Left colon (tissue), 2 donors: ENCODE data around the gene ZBTB12. TPM values are rescaled to one million over a fixed set of nuclear protein-coding genes. Genes with fewer than 3 reads are reported as not detected.
A peak's percentile ranks its signal among the peaks of the same experiment; 100 is the strongest.
"Not testable (repeated sequence)": the region's sequence is repeated elsewhere in the genome, so short reads cannot be mapped to it uniquely, and the experiment has no call there.

Experiments
- ATAC-seq: fragments of 200-7000 bp; cut with Tn5 transposase; one replicate; pipeline ENCODE4 v1.9.1; 2020; ENCODE audit warnings: mild to moderate bottlenecking, moderate library complexity
- DNase-seq, 2 donors: peaks; one replicate each; pipeline ENCODE4 v3.0.0-alpha.2; 2020
- intact Hi-C, 2 donors: fragments of 100-400 bp; cut with DNase I in 1 of 2; cut with micrococcal nuclease in 1 of 2; formaldehyde crosslinking; loops; one replicate each; pipeline versions ENCODE4 v1.11.2 to v1.14.0; 2022; cut with DNase I, micrococcal nuclease
- long read RNA-seq: library from polyadenylated mRNA; unstranded; transcript quantifications from one replicate; pipeline ENCODE4 v2.0.0, GENCODE V29; 2021
- total RNA-seq, 2 donors: library from RNA; stranded (reverse); fragmentation: NEBNext Ultra II Directional; extraction: Animal tissue kit (Norgen Biotek cat#: 25700); gene quantifications; one replicate each; pipeline ENCODE4 v1.2.1, GENCODE V29; 2021
- donor health status: DM: no; HTN: no; CAD: no.
- donor health status: DM: yes; HTN: yes; CAD: no.

Gene ZBTB12, protein sequence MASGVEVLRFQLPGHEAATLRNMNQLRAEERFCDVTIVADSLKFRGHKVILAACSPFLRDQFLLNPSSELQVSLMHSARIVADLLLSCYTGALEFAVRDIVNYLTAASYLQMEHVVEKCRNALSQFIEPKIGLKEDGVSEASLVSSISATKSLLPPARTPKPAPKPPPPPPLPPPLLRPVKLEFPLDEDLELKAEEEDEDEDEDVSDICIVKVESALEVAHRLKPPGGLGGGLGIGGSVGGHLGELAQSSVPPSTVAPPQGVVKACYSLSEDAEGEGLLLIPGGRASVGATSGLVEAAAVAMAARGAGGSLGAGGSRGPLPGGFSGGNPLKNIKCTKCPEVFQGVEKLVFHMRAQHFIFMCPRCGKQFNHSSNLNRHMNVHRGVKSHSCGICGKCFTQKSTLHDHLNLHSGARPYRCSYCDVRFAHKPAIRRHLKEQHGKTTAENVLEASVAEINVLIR
- 1 to 10 TPM; 2.7 to 2.9 TPM for total RNA-seq
- long read RNA-seq, result 0 reads

DNA sequence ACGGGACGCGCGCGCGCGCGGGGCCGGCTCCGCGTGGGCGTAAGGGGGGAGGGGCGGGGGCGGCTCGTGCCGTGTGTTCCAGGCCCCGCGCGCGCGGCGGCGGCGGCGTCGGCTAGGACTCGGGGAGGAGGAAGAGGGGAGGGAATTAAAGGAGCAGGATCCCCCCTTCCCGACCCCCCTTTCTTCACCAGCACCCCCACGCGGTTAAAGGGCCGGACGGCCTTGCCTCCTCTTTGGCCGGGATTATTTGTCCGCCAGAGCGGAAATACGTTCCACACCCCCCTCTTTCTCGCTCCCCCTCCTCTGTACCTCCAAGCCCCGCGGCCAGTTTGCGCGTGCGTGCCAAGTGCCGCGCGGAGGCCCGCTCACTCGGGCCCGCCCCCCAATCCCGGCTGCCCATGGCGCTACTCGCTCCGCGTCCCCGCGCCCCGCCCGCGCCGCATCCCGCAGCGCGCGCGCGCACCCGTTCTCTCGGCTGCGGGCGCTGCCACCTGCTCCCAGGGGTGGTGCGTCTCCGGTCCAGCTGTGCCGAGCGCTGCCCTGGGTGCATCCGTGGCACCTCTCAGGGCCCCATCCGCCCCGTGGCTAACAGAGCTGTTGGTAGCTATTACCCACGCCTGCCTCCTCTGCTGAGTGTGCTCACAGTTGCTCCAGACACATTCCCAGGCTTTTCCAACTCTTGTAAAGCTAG is at the start of gene ZBTB12:
Gene ZBTB12 (minus strand): TSS at position 134 of the 691 bp plus-strand sequence. CDS start 781 bp downstream, outside the sequence.
- intact Hi-C loops, result no loop called here
- peak; percentile 91 to 92 for DNase-seq
- ATAC-seq, result peak; percentile 66

GRCh38 chr6:31949926-31950548 is 48.2 kb upstream of the ZBTB12 start:
- intact Hi-C loops, result no loop called here
- ATAC-seq (no peak), DNase-seq (no peak)

- no peak for DNase-seq
These were observed 47.0 kb upstream of the ZBTB12 start for GRCh38 chr6:31948753-31949413.

DNA sequence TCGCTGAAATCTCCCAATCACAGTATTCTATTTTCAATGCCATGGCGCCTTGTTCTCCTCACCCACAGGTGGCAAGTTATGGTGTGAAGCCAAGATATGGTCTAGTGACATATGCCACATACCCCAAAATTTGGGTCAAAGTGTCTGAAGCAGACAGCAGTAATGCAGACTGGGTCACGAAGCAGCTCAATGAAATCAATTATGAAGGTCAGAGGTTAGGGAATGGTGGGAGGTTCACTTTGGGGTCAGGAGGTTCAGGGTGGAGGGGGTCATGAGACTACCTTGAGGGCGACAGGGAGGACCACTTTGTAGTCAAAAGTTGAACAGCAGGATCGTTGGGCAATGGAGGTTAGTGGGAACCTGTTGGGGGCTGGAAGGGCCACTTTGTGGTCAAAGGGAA is 46.4 kb upstream of the ZBTB12 start:
- intact Hi-C loops, result no loop called here
- no peak for ATAC-seq

More at GRCh38 chr6:31948753-31949413, 47.0 kb upstream of the ZBTB12 start:
- ATAC-seq, result no peak
- intact Hi-C loops, result no loop called here

GRCh38 chr6:31947864-31948263 is 46.0 kb upstream of the ZBTB12 start:
- no peak for ATAC-seq
- intact Hi-C loops, result no loop called here
- DNase-seq, result no peak

More for the DNA sequence above, 46.4 kb upstream of the ZBTB12 start:
- no peak for DNase-seq

GRCh38 chr6:31947070-31947675 is 45.3 kb upstream of the ZBTB12 start:
- DNase-seq (no peak), ATAC-seq (no peak)
- intact Hi-C loops, result no loop called here

DNA sequence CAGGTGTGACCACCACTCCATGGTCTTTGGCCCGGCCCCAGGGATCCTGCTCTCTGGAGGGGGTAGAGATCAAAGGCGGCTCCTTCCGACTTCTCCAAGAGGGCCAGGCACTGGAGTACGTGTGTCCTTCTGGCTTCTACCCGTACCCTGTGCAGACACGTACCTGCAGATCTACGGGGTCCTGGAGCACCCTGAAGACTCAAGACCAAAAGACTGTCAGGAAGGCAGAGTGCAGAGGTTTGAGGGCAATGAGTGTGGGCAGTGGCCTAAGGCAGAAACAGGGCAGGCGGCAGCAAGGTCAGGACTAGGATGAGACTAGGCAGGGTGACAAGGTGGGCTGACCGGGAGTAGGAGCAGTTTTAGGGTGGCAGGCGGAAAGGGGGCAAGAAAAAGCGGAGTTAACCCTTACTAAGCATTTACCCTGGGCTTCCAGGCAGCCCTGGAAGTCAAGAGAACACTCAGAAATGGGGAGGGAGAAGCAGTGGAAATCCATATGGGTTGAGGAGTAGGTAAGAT is 44.5 kb upstream of the ZBTB12 start:
- intact Hi-C loops, result no loop called here
- no peak for DNase-seq
- no peak for ATAC-seq

DNA sequence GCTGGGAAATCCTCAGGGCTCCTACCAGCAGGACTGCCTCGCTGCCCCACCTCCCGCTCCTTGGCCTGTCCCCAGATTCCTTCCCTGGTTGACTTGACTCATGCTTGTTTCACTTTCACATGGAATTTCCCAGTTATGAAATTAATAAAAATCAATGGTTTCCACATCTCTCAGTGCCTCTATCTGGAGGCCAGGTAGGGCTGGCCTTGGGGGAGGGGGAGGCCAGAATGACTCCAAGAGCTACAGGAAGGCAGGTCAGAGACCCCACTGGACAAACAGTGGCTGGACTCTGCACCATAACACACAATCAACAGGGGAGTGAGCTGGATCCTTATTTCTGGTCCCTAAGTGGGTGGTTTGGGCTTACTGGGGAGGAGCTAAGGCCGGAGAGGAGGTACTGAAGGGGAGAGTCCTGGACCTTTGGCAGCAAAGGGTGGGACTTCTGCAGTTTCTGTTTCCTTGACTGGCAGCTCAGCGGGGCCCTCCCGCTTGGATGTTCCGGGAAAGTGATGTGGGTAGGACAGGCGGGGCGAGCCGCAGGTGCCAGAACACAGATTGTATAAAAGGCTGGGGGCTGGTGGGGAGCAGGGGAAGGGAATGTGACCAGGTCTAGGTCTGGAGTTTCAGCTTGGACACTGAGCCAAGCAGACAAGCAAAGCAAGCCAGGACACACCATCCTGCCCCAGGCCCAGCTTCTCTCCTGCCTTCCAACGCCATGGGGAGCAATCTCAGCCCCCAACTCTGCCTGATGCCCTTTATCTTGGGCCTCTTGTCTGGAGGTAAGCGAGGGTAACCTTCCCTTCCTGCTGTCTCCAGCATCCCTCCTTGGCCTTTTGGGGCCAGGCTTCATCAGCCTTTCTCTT is 43.9 kb upstream of the ZBTB12 start, which contains the start of gene CFB:
Gene CFB (plus strand): TSS at position 589 of the 863 bp plus-strand sequence. CDS start 127 bp downstream, at position 716.
- intact Hi-C loops, result no loop called here
- peak; percentile 76 to 94 for DNase-seq
- ATAC-seq, result peak; percentile 93

GRCh38 chr6:31945154-31945506 is 43.2 kb upstream of the ZBTB12 start:
- no peak for ATAC-seq
- no peak for DNase-seq

DNA sequence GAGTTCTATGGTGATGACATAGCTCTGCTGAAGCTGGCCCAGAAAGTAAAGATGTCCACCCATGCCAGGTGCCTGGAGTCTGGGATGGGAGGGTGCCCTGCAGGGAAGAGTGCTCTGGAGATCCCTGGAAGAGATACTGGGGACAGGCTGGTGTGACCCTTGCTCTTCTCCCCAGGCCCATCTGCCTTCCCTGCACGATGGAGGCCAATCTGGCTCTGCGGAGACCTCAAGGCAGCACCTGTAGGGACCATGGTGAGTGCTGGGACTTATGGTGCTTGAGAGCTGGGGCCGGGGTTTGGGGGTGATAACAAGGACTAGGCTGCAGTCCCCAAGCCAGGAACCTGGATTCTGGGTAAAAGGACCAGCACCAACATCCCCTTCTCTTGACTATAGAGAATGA is 41.9 kb upstream of the ZBTB12 start:
- DNase-seq (no peak), ATAC-seq (no peak)
- intact Hi-C loops, result no loop called here

More at GRCh38 chr6:31945154-31945506, 43.2 kb upstream of the ZBTB12 start:
- intact Hi-C loops, result no loop called here

- DNase-seq (no peak), ATAC-seq (no peak)
- intact Hi-C loops, result no loop called here
These were observed 38.4 kb upstream of the ZBTB12 start for GRCh38 chr6:31940256-31940664.

GRCh38 chr6:31935823-31936222 is 33.9 kb upstream of the ZBTB12 start:
- ATAC-seq (no peak), DNase-seq (no peak)
- intact Hi-C loops, result no loop called here

DNA sequence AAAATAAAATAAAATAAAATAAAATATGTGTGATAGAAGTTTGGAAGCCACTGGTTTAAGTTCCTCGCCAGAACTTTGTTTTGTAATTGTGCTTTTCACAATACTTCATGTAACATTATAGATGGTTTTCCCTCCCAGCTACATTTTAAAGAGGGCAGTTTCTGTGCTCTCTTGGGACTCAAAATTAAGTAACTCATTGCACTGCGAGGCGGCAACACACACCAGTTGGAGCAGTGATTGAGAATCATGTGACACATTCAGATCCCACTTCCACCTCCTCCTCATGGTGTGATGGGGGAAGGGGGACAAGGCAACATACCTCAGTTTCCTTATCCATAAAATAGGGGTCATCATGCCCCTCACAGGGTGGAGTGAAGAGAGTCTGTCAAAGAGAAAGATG is 33.1 kb upstream of the ZBTB12 start:
- DNase-seq (no peak), ATAC-seq (no peak)
- intact Hi-C loops, result no loop called here

DNA sequence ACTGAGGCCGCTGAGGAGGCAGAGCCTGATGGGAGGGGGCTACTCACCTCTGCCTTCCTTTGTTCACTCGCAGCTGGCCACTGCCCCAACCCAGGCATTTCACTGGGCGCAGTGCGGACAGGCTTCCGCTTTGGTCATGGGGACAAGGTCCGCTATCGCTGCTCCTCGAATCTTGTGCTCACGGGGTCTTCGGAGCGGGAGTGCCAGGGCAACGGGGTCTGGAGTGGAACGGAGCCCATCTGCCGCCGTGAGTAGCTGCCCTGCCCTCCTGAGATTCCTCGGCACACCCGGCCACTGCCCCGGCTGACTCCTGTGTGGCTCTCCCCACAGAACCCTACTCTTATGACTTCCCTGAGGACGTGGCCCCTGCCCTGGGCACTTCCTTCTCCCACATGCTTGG is 31.7 kb upstream of the ZBTB12 start:
- intact Hi-C loops, result no loop called here
- ATAC-seq, result no peak

GRCh38 chr6:31932137-31932536 is 30.3 kb upstream of the ZBTB12 start:
- DNase-seq, intact Hi-C loops, ATAC-seq: not testable (repeated sequence)

More for the DNA sequence above, 31.7 kb upstream of the ZBTB12 start:
- DNase-seq, result no peak

DNA sequence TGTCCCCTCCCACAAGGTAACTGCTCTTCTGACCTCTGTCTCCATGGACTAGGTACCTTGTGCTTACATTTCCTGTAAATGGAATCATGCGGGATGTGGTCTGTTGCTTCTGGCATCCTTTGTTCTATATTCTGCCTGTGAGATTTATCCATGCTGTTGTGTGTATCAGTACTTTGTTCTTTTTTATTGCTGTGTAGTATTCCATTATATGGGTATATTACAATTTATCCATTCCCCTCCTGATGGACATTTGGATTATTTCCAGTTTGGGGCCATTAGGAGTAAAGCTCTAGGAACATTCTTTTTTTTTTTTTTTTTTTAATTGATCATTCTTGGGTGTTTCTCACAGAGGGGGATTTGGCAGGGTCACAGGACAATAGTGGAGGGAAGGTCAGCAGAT is 29.1 kb upstream of the ZBTB12 start:
- DNase-seq (no peak), ATAC-seq (no peak)
- intact Hi-C loops, result no loop called here

- DNase-seq (no peak), ATAC-seq (no peak)
- intact Hi-C loops, result no loop called here
These were observed 26.7 kb upstream of the ZBTB12 start for GRCh38 chr6:31928672-31928939.
